ENCODE results near the gene ZNF554.
"Not testable (repeated sequence)": the region's sequence is repeated elsewhere in the genome, so short reads cannot be mapped to it uniquely, and the experiment has no call there.

Gene ZNF554

GRCh38 chr19:2807379-2808128 is 12.1 kb upstream of the ZNF554 start:
- DNase-seq (ENCODE audit: low read depth): no peak

GRCh38 chr19:2808129-2808941 is 11.3 kb upstream of the ZNF554 start:
- DNase-seq (ENCODE audit: low read depth): no peak

GRCh38 chr19:2809387-2810140 is 10.1 kb upstream of the ZNF554 start:
- DNase-seq (ENCODE audit: low read depth): no peak

GRCh38 chr19:2810141-2811091 is 9.3 kb upstream of the ZNF554 start:
- no peak for DNase-seq (ENCODE audit: low read depth)

GRCh38 chr19:2811221-2811722 is 8.4 kb upstream of the ZNF554 start:
- DNase-seq (ENCODE audit: low read depth): no peak

- DNase-seq (ENCODE audit: low read depth): no peak
These were observed 7.8 kb upstream of the ZNF554 start for GRCh38 chr19:2811735-2812413.

- DNase-seq (ENCODE audit: low read depth): no peak
These were observed 7.0 kb upstream of the ZNF554 start for GRCh38 chr19:2812414-2813234.

GRCh38 chr19:2813235-2814160 is 6.2 kb upstream of the ZNF554 start:
- DNase-seq (ENCODE audit: low read depth): no peak

- no peak for DNase-seq (ENCODE audit: low read depth)
These were observed 5.2 kb upstream of the ZNF554 start for GRCh38 chr19:2814426-2814825.

- no peak for DNase-seq (ENCODE audit: low read depth)
These were observed 4.5 kb upstream of the ZNF554 start for GRCh38 chr19:2815191-2815614.

GRCh38 chr19:2815923-2816322 is 3.7 kb upstream of the ZNF554 start:
- no peak for DNase-seq (ENCODE audit: low read depth)

GRCh38 chr19:2816641-2817040 is 3.0 kb upstream of the ZNF554 start:
- DNase-seq (ENCODE audit: low read depth): no peak

GRCh38 chr19:2817237-2817829 is 2.3 kb upstream of the ZNF554 start:
- DNase-seq (ENCODE audit: low read depth): not testable (repeated sequence)

GRCh38 chr19:2820112-2820702 is 539 bp downstream of the ZNF554 start:
- no peak for DNase-seq (ENCODE audit: low read depth)

GRCh38 chr19:2822846-2823245 is 3.2 kb downstream of the ZNF554 start:
- DNase-seq (ENCODE audit: low read depth): no peak

GRCh38 chr19:2823646-2824045 is 4.0 kb downstream of the ZNF554 start:
- no peak for DNase-seq (ENCODE audit: low read depth)

- DNase-seq (ENCODE audit: low read depth): no peak
These were observed 4.5 kb downstream of the ZNF554 start for GRCh38 chr19:2824129-2824528.

GRCh38 chr19:2827022-2827421 is 7.4 kb downstream of the ZNF554 start:
- DNase-seq (ENCODE audit: low read depth): no peak
